ENCODE measurements around the gene LYPD6B. TPM values are rescaled to one million over a fixed set of nuclear protein-coding genes. Genes with fewer than 3 reads are reported as not detected.

The LYPD6B gene
- total RNA-seq, 1 experiment from 2014 or later = not detected

DNA sequence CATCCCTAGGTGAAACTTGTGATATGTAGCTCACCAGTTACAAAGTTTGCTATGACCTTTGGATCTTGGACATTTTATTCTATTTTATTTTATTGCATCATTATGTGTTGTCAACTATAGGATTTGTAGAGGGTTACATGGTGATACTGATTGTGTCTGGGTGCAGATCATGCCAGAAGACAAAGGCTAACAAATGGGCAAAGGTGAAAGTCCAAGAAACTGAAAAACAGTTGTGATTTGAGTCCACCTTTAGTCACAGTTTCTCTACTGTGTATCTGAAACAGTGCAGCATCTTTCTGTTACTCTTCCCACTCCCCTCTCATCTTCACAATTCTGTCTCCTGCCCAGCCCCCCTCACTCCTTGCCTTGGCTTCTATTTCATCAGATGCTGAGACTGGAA, 180.0 kb downstream of the LYPD6B start:
- no peaks in the 10 kb centered on the region for H3K9me3 ChIP-seq (ENCODE audit: low read depth, low read length, poor library complexity, severe bottlenecking)
- no peak overlapping the region for H3K27ac ChIP-seq (ENCODE audit: low read depth, low read length, poor library complexity, severe bottlenecking)
- intact Hi-C loops (cut with micrococcal nuclease; ENCODE audit: unreplicated experiment) = no loop called here
- no peaks in the 10 kb centered on the region for H3K4me1 ChIP-seq (ENCODE audit: insufficient read depth, low read length, poor library complexity, severe bottlenecking)
- CTCF ChIA-PET = no interaction called here
- H3K4me3 ChIP-seq (ENCODE audit: low read depth, low read length, poor library complexity, severe bottlenecking) = no peak overlapping the region
- POLR2A ChIA-PET (ENCODE audit: low non-redundant PET) = no interaction called here
- H3K27me3 ChIP-seq (replicated peaks; ENCODE audit: insufficient read depth, low read depth, low read length, poor library complexity) = no peaks in the 10 kb centered on the region
- no TSS peak for BruUV-seq (replicated peaks)
- DNase-seq (ENCODE audit: low spot score) = no peak
- TF ChIP-seq CTCF (conservative IDR thresholded peaks at IDR 0.05; ENCODE audit: low read depth, low read length) = no peak
- TF ChIP-seq EZH2 (IDR thresholded peaks at IDR 0.05; ENCODE audit: borderline replicate concordance, low read depth, low read length, poor library complexity, severe bottlenecking) = no peak
- no peaks in the 10 kb centered on the region for H3K36me3 ChIP-seq (ENCODE audit: insufficient read depth, low read length, poor library complexity, severe bottlenecking)

- Histone ChIP-seq H3K27ac (ENCODE audit: low read depth, low read length, poor library complexity, severe bottlenecking) (no peak overlapping the region), H3K4me1 (ENCODE audit: insufficient read depth, low read length, poor library complexity, severe bottlenecking) (no peaks in the 10 kb centered on the region), H3K4me3 (ENCODE audit: low read depth, low read length, poor library complexity, severe bottlenecking) (no peak overlapping the region), H3K9me3 (ENCODE audit: low read depth, low read length, poor library complexity, severe bottlenecking) (no peaks in the 10 kb centered on the region), H3K27me3 (replicated peaks; ENCODE audit: insufficient read depth, low read depth, low read length, poor library complexity) (no peaks in the 10 kb centered on the region), H3K36me3 (ENCODE audit: insufficient read depth, low read length, poor library complexity, severe bottlenecking) (no peaks in the 10 kb centered on the region)
- intact Hi-C loops (cut with micrococcal nuclease; ENCODE audit: unreplicated experiment) = no loop called here
- BruUV-seq (replicated peaks) = no TSS peak
- DNase-seq (ENCODE audit: low spot score) = no peak
- TF ChIP-seq EZH2 (IDR thresholded peaks at IDR 0.05; ENCODE audit: borderline replicate concordance, low read depth, low read length, poor library complexity, severe bottlenecking) = no peak
- TF ChIP-seq CTCF (conservative IDR thresholded peaks at IDR 0.05; ENCODE audit: low read depth, low read length) = no peak
- ChIA-PET CTCF (no interaction called here), POLR2A (ENCODE audit: low non-redundant PET) (no interaction called here)
These were observed 181.4 kb downstream of the LYPD6B start for GRCh38 chr2:149219856-149220255.

GRCh38 chr2:149221002-149221401, 182.5 kb downstream of the LYPD6B start:
- Histone ChIP-seq H3K4me1 (ENCODE audit: insufficient read depth, low read length, poor library complexity, severe bottlenecking) (no peaks in the 10 kb centered on the region), H3K36me3 (ENCODE audit: insufficient read depth, low read length, poor library complexity, severe bottlenecking) (no peaks in the 10 kb centered on the region), H3K4me3 (ENCODE audit: low read depth, low read length, poor library complexity, severe bottlenecking) (no peak overlapping the region), H3K9me3 (ENCODE audit: low read depth, low read length, poor library complexity, severe bottlenecking) (no peaks in the 10 kb centered on the region), H3K27ac (ENCODE audit: low read depth, low read length, poor library complexity, severe bottlenecking) (no peak overlapping the region), H3K27me3 (replicated peaks; ENCODE audit: insufficient read depth, low read depth, low read length, poor library complexity) (no peaks in the 10 kb centered on the region)
- POLR2A ChIA-PET (ENCODE audit: low non-redundant PET) = no interaction called here
- BruUV-seq (replicated peaks) = no TSS peak
- TF ChIP-seq EZH2 (IDR thresholded peaks at IDR 0.05; ENCODE audit: borderline replicate concordance, low read depth, low read length, poor library complexity, severe bottlenecking) (no peak), CTCF (conservative IDR thresholded peaks at IDR 0.05; ENCODE audit: low read depth, low read length) (no peak)
- DNase-seq (ENCODE audit: low spot score) = no peak
- intact Hi-C loops (cut with micrococcal nuclease; ENCODE audit: unreplicated experiment) = no loop called here
- CTCF ChIA-PET = no interaction called here

Measured in A673 (cell line).